ENCODE data around the gene OR51B6.
"Not testable (repeated sequence)": the region's sequence is repeated elsewhere in the genome, so short reads cannot be mapped to it uniquely, and the experiment has no call there.

OR51B6 gene

GRCh38 chr11:5351208-5351607 lies at the start of gene OR51B6:
OR51B6 (plus strand) TSS chr11:5351508; CDS start chr11:5351508, 0 bp downstream.
- Histone ChIP-seq H3K9ac (ENCODE audit: low read depth, low read length) (no peak within 1 kb of the TSS), H3K4me3 (ENCODE audit: low read depth, low read length) (no peak within 1 kb of the TSS), H3K36me3 (ENCODE audit: control insufficient read depth, insufficient read depth, low read length) (no peaks in the 10 kb centered on the region), H3K27me3 (ENCODE audit: control insufficient read depth, insufficient read depth, low read length) (no peaks in the 10 kb centered on the region), H3K9me3 (ENCODE audit: control insufficient read depth, insufficient read depth, low read length) (no peaks in the 10 kb centered on the region), H3K4me1 (ENCODE audit: control insufficient read depth, insufficient read depth, low read length) (no peaks in the 10 kb centered on the region)

DNA sequence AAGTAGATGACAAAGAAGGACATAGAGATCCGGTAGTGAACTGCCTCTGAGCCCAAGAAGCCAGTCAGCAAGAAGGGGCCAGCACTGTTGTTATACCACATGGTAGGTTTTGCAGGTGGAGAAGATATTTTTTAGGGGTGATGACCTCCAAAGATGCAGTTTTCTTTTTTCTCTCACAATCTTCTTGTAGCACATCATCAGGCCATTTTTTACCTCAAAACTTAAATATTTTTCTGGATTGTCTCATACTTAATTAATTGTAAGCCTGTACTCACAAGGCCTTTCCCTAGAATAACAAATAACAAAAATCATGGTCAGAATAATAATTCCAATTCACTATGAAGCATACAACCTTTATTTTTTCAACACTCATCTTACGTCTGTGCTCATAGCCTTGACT lies 49.5 kb upstream of the OR51B6 start, which contains the start of gene OR51B4:
Gene OR51B4 (minus strand): TSS at position 101 of the 400 bp plus-strand sequence. CDS start 0 bp downstream, at position 101.
- Histone ChIP-seq H3K4me3 (ENCODE audit: low read depth, low read length) (no peak within 1 kb of the TSS), H3K36me3 (ENCODE audit: control insufficient read depth, insufficient read depth, low read length) (no peaks in the 10 kb centered on the region), H3K9me3 (ENCODE audit: control insufficient read depth, insufficient read depth, low read length) (no peaks in the 10 kb centered on the region), H3K9ac (ENCODE audit: low read depth, low read length) (no peak within 1 kb of the TSS), H3K4me1 (ENCODE audit: control insufficient read depth, insufficient read depth, low read length) (no peaks in the 10 kb centered on the region), H3K27me3 (ENCODE audit: control insufficient read depth, insufficient read depth, low read length) (no peaks in the 10 kb centered on the region)

DNA sequence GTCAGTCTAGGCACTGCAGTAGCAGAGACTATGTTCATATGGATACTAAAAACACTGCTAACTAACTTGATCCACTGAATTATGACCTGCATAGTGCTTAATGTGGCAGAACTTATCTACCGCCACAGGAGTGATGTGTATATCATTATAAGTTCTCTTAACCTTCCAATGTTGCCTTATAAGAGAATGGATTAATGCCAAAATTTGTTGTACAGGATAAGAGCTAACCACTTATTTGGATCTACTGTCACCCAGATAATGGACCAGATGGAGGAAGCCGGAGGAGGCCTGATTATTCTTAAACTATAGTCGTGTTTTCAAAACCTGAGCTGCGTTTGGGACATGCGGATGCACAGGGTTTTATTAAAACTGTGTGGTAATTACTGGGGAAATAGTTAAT lies 47.7 kb upstream of the OR51B6 start:
- no peaks in the 10 kb centered on the region for H3K4me1 ChIP-seq (ENCODE audit: control insufficient read depth, insufficient read depth, low read length)
- no peaks in the 10 kb centered on the region for H3K9me3 ChIP-seq (ENCODE audit: control insufficient read depth, insufficient read depth, low read length)
- no peak overlapping the region for H3K4me3 ChIP-seq (ENCODE audit: low read depth, low read length)
- no peaks in the 10 kb centered on the region for H3K36me3 ChIP-seq (ENCODE audit: control insufficient read depth, insufficient read depth, low read length)
- H3K9ac ChIP-seq (ENCODE audit: low read depth, low read length): no peak overlapping the region
- H3K27me3 ChIP-seq (ENCODE audit: control insufficient read depth, insufficient read depth, low read length): no peaks in the 10 kb centered on the region

GRCh38 chr11:5304046-5304445 lies 47.3 kb upstream of the OR51B6 start:
- Histone ChIP-seq H3K9ac (ENCODE audit: low read depth, low read length) (no peak overlapping the region), H3K4me1 (ENCODE audit: control insufficient read depth, insufficient read depth, low read length) (no peaks in the 10 kb centered on the region), H3K27me3 (ENCODE audit: control insufficient read depth, insufficient read depth, low read length) (no peaks in the 10 kb centered on the region), H3K9me3 (ENCODE audit: control insufficient read depth, insufficient read depth, low read length) (no peaks in the 10 kb centered on the region), H3K4me3 (ENCODE audit: low read depth, low read length) (no peak overlapping the region), H3K36me3 (ENCODE audit: control insufficient read depth, insufficient read depth, low read length) (no peaks in the 10 kb centered on the region)

DNA sequence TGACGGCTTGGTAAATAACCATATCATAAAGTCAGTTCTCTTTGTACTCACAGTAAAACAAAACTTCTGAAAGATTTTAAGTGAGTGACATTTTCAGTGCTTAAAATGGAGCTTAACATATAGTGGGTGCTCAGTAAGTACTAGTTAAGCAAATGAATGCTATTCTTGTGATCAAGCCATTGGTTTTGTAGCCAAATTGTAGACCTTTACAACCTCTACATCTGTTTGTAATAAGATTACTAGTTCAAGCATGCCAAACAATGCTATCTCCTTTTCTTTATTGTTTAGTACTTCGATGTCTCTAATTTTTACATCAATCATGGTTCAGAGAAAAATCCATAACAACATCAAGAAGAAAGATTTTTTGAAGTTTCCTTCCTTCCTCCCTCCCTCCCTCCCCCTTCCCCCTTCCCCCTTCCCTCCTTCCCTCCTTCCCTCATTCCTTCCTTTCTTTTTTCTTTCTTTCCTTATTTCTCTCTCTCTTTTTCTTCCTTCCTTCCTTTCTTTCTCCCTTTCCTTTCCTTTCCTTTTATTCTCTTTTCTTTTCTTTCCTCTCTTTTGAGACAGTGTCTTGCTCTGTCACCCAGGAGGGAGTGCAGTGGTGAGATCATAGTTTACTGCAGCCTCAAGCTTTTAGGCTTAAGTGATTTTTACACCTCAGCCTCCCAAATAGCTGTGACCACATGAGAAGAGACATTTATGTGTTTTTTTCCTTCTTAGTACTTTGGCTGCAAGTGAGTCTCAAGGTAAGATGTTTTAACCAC lies 43.9 kb upstream of the OR51B6 start:
- Histone ChIP-seq H3K9me3 (ENCODE audit: control insufficient read depth, insufficient read depth, low read length) (no peaks in the 10 kb centered on the region), H3K27me3 (ENCODE audit: control insufficient read depth, insufficient read depth, low read length) (no peaks in the 10 kb centered on the region), H3K4me1 (ENCODE audit: control insufficient read depth, insufficient read depth, low read length) (no peaks in the 10 kb centered on the region), H3K4me3 (ENCODE audit: low read depth, low read length) (no peak overlapping the region), H3K36me3 (ENCODE audit: control insufficient read depth, insufficient read depth, low read length) (no peaks in the 10 kb centered on the region), H3K9ac (ENCODE audit: low read depth, low read length) (no peak overlapping the region)

GRCh38 chr11:5310423-5310822 lies 40.9 kb upstream of the OR51B6 start:
- Histone ChIP-seq H3K36me3 (ENCODE audit: control insufficient read depth, insufficient read depth, low read length) (no peaks in the 10 kb centered on the region), H3K9me3 (ENCODE audit: control insufficient read depth, insufficient read depth, low read length) (no peaks in the 10 kb centered on the region), H3K27me3 (ENCODE audit: control insufficient read depth, insufficient read depth, low read length) (no peaks in the 10 kb centered on the region), H3K4me1 (ENCODE audit: control insufficient read depth, insufficient read depth, low read length) (no peaks in the 10 kb centered on the region), H3K4me3 (ENCODE audit: low read depth, low read length) (no peak overlapping the region), H3K9ac (ENCODE audit: low read depth, low read length) (no peak overlapping the region)

DNA sequence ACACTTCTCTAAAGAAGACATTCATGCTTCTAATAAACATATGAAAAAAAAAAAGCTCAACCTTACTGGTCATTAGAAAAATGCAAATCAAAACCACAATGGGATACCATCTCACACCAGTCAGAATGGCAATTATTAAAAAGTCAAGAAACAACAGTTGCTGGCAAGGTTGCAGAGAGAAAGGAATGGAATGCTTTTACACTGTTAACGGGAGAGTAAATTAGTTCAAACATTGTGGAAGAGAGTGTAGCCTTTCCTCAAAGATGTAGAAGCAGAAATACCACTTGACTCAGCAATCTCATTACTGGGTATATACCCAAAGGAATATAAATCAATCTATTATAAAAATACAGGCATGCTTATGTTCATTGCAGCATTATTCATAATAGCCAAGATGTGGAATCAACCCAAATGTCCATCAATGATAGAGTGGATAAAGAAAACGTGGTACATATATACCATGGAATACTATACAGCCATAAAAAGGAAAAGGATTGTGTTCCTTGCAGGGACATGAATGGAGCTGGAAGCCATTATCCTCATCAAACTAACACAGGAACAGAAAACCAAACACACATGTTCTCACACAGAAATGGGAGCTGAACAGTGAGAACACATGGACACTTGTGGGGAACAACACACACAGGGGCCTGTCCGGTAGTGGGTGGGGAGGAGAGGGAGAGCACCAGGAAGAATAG lies 37.8 kb upstream of the OR51B6 start:
- not testable (repeated sequence) for H3K4me3 ChIP-seq (ENCODE audit: low read depth, low read length); H3K27me3 ChIP-seq (ENCODE audit: control insufficient read depth, insufficient read depth, low read length); H3K9me3 ChIP-seq (ENCODE audit: control insufficient read depth, insufficient read depth, low read length); H3K36me3 ChIP-seq (ENCODE audit: control insufficient read depth, insufficient read depth, low read length); H3K9ac ChIP-seq (ENCODE audit: low read depth, low read length); H3K4me1 ChIP-seq (ENCODE audit: control insufficient read depth, insufficient read depth, low read length)

DNA sequence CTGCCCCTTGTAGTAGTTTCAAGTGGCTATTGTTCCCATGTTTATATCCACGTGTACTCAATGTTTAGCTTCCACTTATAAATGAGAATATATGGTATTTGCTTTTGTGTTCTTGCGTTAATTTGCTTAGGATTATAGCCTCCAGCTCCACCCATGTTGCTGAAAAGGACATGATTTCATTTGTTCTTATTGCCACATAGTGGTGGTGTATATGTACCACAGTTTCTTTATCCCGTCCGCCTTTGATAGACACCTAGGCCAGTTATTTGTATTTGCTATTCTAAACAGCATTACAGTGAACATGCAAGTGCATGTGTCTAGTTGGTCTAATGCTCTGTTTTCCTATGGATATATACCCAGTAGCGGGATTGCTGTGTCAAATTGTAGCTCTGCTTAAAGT lies 34.0 kb upstream of the OR51B6 start:
- H3K36me3 ChIP-seq (ENCODE audit: control insufficient read depth, insufficient read depth, low read length): no peaks in the 10 kb centered on the region
- H3K9me3 ChIP-seq (ENCODE audit: control insufficient read depth, insufficient read depth, low read length): no peaks in the 10 kb centered on the region
- H3K27me3 ChIP-seq (ENCODE audit: control insufficient read depth, insufficient read depth, low read length): no peaks in the 10 kb centered on the region
- no peaks in the 10 kb centered on the region for H3K4me1 ChIP-seq (ENCODE audit: control insufficient read depth, insufficient read depth, low read length)
- H3K9ac ChIP-seq (ENCODE audit: low read depth, low read length): no peak overlapping the region
- no peak overlapping the region for H3K4me3 ChIP-seq (ENCODE audit: low read depth, low read length)

- H3K9me3 ChIP-seq (ENCODE audit: control insufficient read depth, insufficient read depth, low read length): no peaks in the 10 kb centered on the region
- H3K27me3 ChIP-seq (ENCODE audit: control insufficient read depth, insufficient read depth, low read length): no peaks in the 10 kb centered on the region
Observed at GRCh38 chr11:5324197-5324596, 27.1 kb upstream of the OR51B6 start, which contains the start of gene OR51B2. OR51B2 (minus strand) TSS chr11:5324297; CDS start chr11:5324297, 0 bp downstream.

GRCh38 chr11:5335170-5335569 lies 16.1 kb upstream of the OR51B6 start:
- Histone ChIP-seq H3K4me3 (ENCODE audit: low read depth, low read length) (no peak overlapping the region), H3K9ac (ENCODE audit: low read depth, low read length) (no peak overlapping the region), H3K27me3 (ENCODE audit: control insufficient read depth, insufficient read depth, low read length) (no peaks in the 10 kb centered on the region), H3K9me3 (ENCODE audit: control insufficient read depth, insufficient read depth, low read length) (no peaks in the 10 kb centered on the region), H3K4me1 (ENCODE audit: control insufficient read depth, insufficient read depth, low read length) (no peaks in the 10 kb centered on the region), H3K36me3 (ENCODE audit: control insufficient read depth, insufficient read depth, low read length) (no peaks in the 10 kb centered on the region)

More at GRCh38 chr11:5324197-5324596, 27.1 kb upstream of the OR51B6 start, which contains the start of gene OR51B2:
- no peak within 1 kb of the TSS for H3K4me3 ChIP-seq (ENCODE audit: low read depth, low read length)
- no peaks in the 10 kb centered on the region for H3K36me3 ChIP-seq (ENCODE audit: control insufficient read depth, insufficient read depth, low read length)
- no peak within 1 kb of the TSS for H3K9ac ChIP-seq (ENCODE audit: low read depth, low read length)
- H3K4me1 ChIP-seq (ENCODE audit: control insufficient read depth, insufficient read depth, low read length): no peaks in the 10 kb centered on the region

DNA sequence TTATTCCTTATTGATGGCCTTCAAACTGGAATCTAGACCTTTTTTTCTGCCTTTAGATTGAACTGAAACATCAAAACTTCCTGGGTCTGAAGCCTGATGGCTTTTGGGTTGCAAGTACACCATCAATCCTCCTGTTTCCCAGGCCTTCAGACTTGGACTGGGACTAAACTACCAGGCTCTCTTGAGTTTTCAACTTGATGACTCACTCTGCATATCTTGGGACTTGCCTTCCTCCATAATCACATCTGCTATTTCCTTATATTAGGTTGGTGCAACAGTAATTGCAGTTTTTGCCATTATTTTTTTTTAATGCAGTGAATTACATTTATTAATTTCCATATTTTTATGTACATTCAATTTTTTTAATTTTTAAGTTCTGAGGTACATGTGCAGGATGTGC lies 15.0 kb upstream of the OR51B6 start:
- no peak overlapping the region for H3K4me3 ChIP-seq (ENCODE audit: low read depth, low read length)
- no peaks in the 10 kb centered on the region for H3K4me1 ChIP-seq (ENCODE audit: control insufficient read depth, insufficient read depth, low read length)
- H3K9ac ChIP-seq (ENCODE audit: low read depth, low read length): no peak overlapping the region
- no peaks in the 10 kb centered on the region for H3K36me3 ChIP-seq (ENCODE audit: control insufficient read depth, insufficient read depth, low read length)
- no peaks in the 10 kb centered on the region for H3K9me3 ChIP-seq (ENCODE audit: control insufficient read depth, insufficient read depth, low read length)
- H3K27me3 ChIP-seq (ENCODE audit: control insufficient read depth, insufficient read depth, low read length): no peaks in the 10 kb centered on the region

- H3K4me3 ChIP-seq (ENCODE audit: low read depth, low read length); H3K36me3 ChIP-seq (ENCODE audit: control insufficient read depth, insufficient read depth, low read length); H3K9ac ChIP-seq (ENCODE audit: low read depth, low read length); H3K9me3 ChIP-seq (ENCODE audit: control insufficient read depth, insufficient read depth, low read length); H3K27me3 ChIP-seq (ENCODE audit: control insufficient read depth, insufficient read depth, low read length); H3K4me1 ChIP-seq (ENCODE audit: control insufficient read depth, insufficient read depth, low read length): not testable (repeated sequence)
Observed at GRCh38 chr11:5337253-5337652, 14.1 kb upstream of the OR51B6 start.

Measured in iPS-15b (cell line).